Stimulated activated CD4-positive, alpha-beta T cell treated with anti-CD3 and anti-CD28 coated beads, Interleukin-12 subunit alpha, Interleukin-12 subunit beta, amount 100 ng/mL, for 4 hours (primary cell): ENCODE data around the gene KRT85.

ENCODE experiments used
- DNase-seq: peaks from one replicate; pipeline ENCODE4 v3.0.0-alpha.2; 2020

The KRT85 gene

DNA sequence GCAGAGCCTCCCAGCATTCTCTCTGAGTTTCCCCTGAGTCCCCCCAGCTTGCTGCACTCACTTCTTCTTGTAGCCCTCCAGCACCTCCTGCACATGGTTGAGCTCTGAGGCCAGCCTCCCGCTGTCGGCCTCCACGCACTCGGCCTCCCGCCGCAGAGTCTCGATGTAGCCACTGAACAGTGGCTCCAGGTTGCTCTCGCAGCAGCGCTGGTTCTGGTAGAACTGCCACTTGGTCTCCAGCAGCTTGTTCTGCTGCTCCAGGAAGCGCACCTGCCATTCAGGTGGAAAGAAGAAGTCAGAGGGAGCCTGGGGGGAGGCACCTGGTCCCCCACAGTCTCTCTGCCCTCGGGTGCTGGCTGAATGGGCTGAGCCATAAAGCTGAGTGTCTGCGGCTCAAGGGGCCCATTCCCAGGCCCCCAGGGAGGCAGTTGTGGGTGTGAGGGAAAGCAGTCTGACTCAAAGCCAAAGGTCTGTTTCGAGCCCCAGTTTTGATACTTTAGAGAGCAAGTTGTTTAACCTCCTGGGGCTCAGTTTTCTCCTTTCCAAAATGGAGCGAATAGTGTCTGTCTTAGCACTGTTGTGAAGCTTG, 2.3 kb downstream of the KRT85 start:
- DNase-seq = no peak

DNA sequence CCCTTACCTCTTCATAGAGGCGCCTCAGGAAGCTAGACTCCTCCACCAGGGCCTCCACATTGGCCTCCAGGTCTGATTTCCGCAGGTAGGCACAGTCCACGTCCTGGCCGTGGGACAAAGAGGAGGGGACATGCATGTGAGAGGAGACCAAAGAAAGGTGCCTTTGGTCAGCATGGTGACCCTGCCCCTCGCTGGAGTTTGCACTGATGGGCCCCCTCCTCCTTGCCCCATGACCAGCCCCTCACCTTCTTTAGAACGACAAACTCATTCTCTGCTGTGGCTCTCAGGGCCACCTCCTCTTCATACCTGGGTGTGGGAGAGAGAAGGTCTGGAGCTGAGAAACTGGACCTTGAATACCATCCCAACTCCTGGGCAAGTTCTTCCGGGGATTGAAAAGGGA, 3.2 kb downstream of the KRT85 start:
- DNase-seq = no peak

DNA sequence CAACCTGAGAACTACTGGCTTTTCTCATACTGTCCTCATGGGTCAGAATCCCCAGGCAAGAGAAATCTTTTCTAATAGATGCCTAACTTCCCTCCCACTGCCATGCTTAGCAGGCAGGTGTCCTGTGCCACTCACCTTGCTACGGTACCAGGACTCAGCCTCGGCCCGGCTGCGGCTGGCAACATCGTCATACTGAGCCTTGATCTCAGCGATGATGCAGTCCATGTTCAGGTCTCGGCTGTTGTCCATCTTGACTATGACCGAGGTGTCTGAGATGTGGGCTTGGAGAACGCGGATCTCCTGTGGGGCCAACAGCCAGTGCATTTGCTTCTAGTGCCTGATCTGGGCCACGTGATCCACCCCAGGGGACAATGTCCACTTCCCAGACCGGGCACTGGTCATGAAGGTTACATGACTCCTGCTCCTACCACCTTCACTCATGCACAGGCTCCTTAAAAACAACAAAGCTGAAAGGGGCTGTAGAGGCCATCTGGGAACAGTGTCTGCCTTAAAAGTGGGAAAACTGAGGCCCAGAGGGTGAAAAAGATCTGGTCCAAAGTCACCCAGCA, 4.1 kb downstream of the KRT85 start:
- no peak for DNase-seq

DNA sequence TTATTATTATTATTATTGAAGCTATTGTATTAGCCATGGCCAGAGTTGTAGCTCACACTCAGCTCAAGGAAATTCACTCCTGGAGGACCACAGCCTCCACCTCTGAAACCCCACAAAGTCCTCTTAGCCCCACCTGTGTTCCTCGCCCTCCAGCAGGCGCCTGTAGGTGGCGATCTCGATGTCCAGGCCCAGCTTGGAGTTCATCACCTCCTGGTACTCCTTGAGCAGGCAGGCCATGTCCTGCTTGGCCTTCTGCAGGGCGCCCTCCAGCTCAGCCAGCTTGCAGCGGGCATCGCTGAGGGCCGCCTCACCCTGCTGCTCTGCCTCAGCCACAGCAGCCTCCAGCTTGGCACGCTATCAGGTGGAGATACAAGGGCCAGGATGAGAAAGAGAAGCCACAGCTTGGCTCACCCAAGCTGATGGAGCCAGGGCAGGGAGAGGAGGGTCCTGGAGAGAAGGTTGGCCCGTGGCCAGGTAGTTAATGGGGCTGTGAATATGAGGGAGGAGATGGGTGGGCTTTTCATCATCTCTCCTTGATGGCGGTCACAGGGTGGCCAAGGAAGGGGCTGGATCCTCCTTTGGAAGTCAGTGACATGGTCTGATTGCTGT, 5.1 kb downstream of the KRT85 start:
- no peak for DNase-seq

DNA sequence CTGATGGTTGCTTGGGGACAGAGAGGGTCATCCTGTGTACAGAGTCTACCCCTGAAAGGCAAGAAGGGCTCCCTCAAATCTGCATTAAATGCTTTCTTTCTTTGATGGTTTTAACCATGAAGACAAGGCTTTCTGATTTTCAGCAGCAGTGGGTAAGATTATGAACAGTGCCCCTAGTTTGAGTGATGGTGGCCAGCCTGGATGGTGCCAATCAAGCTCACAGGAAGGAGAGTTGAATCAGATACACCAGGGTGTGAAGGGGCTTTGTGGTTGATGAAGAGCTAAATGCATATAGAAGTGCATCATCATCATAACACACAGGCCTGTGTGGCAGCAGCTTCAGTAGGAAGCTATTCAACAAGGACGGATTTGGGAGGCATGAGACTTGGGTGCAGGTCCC, 5.7 kb downstream of the KRT85 start:
- no peak for DNase-seq

DNA sequence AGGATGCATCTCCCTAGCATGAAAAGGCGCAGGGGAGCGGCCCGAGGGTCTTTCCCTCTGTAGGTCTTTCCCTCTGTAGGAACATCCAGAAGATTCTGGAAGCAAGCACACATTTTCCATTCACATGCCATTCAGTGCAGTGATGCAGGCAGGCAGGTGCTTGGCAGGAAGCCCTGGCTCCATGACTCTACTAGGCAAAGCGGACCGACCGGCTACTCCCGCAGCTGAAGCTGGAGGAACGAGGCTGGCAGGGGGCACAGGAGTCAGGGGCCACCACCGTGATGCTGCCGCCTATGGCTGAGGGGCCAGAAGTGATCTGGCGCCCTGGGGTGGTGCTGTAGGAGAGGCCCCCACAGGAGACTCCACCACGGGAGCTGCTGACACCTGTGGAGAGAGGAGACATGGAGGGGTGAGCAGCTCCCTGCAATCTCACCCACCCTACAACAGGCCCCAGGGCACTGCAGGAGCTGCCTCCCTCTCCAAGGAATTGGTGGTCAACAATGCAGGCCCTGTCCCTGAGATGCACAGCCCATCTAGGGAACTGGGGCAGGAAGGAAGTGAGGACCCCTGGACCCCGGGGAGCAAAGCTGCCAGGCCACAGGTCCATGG, 6.5 kb downstream of the KRT85 start:
- DNase-seq = no peak

DNA sequence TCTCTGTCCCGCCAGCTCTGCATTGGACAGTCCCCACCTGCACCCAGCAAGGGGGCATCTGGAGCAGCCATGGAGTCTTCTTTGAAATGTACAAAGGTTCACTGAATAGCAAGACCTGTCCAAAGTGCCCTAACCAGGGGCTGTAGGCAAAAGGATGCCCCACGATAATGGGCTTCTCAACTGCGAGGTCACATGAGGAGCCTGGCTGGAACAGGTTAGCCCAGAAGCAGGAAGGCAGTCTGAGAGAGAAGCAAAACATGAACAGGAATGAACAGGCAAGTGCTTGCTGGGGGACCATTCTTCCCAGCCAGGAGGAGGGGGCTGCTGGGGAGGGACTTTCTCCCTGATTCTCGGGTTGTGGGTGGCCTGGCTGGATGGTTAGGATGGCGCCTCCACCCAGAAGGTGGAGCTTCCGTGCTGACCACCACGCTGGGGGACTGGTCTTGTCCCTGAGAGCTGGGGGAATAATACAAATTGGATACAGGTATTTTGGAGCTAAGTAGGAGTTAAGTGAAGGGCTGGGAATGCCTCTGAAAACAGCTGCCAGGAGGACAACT, 7.1 kb downstream of the KRT85 start:
- no peak for DNase-seq

DNA sequence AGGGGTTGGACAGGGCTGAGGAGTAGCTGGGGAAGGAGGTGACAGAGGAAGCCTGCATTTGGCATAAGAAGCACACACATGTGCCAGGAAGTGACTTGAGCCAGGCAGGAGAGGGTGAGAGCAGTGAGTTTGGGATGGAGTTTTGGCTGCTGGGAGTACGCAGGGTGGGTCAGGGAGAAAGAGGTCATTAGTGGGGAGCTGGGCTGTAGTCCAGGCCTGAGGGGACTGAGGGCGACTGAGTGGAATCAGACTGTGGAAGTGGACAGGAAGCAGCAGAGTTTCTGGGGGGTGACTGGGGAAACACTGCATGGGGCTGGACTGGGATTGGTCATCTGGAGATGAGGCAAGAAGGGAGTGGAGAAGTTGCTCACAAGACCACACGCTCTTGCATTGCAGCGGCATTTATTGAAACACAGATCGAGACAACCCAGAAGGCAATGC, 7.6 kb downstream of the KRT85 start:
- no peak for DNase-seq

DNA sequence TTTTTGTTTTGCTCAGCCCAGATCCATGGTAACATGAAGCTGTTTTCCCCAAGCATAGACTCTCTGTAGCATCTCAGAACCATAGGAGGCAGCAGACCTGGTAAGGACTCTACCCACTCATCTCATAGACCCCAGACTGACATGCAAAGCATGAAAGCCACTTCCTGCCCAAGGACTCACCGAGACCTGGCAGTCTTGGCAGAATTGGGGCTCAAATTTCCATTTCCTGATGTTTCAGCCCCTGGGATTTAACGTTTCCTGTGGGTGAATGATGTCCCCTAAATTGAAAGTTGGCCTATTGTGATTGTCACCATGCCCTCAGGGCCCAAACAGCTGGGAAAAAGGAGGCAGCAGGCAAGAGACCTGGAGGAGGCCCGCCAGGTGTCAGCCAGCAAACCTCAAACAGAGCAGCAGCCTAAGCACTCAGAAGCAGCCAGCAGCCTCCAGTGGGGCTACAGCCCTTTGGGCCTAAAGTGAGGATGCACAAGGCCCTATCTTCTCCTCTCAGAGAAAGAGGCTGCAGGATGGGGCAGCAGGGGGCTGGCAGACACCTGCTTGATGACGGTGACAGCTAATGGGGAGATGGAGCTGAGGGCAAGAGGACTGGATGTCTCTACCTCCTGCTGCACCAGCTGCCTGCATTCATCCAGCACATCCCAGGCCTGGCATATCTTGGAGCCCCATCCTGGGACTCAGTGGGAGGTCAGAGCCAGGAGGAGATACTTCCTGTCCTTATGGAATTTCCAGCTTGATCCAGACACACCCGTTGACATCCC, 8.5 kb downstream of the KRT85 start:
- DNase-seq = no peak

DNA sequence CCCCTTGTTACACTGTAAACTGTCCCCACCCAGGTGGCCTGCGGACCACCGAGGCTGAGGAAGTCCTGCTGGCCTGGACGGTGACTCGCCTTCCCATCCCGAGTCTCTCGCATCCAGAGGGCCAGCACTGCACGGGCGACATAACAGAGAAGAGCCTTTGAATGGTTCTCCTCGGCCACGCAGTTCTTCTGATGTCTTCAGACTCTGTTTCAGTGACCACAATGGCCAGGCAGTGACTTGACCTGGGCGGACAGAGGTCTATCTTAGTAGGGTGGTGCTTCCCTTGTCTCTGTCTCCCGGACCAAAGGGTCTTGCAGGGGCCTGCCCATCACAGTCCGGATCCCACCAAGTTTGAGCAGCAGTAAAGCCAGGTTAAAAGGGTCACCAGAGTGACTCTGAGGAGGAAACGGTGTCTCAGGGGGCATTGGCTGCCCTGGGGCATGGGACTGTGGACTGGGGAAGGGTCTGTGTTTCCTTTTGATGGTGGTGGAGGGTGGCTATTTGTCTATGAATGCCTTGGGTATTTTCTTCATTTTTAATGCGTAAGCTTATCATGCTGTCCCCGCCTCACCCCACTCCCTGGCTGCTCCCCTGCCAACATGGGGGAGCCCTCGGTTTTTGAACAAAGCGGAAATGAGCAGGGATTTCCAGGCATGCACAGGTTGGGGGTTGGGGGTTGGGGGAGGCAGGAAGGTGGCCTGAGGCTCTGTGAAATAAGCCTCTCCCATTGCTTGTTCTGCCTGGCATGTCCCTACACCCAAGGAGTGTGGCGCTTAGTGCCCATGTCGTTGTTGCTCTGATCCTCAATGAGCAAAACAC, 10.3 kb downstream of the KRT85 start:
- DNase-seq = no peak

DNA sequence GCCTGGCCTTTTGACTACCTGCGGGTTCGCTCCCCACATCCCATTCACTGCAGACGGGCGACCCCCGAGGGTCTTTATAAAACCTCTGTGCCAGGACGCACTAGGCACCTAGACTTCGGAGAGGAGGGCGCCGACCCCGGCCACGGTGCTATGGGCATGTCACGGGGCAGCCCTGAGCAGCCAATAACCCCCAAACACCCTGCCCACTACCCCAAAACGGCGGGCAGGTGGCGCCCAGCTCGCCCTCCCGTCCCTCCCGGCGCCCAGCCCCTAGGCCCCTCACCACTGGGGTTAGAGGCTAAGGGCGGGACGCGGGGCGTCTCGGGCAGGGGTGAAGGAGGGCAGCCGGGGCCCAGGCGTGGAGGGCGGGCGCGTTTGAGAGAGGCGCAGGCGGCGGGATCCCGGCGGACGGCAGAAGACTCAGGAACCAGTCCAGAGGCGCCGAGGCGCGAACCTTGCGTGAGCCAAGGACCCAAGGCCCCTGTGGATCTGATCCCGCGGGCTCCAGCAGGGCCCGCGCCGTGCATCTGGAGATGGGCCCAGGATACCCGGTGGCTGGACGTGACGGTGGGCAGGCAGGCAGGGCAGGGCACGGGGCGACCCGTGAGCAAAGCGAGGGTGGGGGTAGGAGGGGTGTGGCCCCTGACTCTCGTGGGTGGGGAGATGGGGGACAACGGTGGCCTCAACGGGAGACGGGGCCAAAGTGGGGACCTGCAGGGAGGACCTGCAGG, 11.1 kb downstream of the KRT85 start:
- DNase-seq = no peak

DNA sequence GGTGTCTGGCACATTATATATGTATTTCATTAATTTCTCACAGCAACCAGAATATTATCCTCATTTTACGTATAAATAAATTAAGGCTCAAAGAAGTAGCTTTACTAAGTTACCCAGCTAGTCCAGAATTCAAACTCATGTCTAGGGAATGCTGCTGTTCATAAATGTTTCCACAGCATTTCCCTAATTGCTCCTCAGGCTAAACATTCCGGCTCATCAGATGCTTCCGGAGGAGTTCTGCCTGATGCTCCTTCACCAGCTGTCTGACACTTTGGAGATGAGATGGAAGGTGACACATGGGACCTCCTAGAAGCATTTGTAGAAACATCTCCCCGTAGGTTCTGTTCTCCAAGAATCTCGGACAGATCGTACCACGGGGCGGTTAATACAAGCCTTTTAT, 12.1 kb downstream of the KRT85 start:
- DNase-seq = no peak

DNA sequence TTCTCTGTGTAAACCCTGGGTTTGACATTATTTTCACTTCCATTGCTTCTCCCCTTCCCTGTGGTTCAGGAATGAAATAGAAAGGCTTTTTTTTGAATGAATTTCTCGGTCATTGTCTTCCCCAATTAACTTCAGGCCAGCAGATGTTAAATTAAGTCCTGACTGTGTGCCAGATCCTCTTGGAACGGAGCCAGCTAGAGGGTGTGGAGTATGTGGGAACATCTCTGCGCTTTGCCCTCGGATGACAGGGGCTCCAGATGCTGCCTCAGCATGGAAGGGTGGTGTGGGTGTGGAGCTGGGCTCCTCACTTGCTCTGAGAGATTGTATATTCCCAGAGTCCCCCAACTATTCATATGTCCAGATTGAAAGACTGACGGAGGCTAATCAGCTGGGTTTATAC, 13.1 kb downstream of the KRT85 start:
- no peak for DNase-seq

DNA sequence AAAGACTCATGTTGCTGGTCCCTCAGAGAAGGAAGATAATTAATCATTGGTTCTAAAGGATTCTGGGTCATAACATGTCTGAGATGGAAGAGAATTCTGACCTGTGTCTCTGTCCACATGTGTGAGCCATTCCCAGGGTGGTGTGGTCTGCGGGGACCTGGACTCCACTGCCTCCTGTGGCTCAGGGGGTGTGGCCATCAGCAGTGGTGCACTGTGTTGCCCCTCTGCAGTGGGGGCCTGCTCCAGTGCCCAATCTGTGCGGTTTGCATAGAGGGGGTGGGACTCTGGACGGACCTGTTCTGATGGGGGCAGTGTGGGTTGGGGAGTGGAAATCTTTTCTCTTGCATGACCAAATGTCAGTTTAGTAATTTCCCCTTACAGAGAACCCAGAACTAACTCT, 13.5 kb downstream of the KRT85 start:
- DNase-seq = no peak

DNA sequence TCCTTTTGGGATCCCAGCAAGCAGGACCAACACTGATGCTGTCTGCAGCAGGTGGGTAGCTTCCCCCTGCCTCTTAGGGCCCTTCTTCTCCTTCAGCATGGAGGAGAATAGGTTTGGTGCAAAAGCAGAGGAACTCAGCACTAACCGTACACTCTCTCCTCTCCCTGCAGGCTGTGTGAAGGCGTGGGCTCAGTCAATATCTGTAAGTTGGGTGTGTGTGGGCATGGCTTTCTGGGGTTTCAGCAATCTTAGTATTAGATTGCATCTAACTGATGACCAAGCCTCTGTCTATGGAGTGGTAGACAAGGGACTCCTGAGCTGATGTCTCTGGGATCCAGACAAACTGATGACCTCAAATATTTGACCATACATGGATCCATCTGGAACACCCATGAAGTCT, 14.3 kb downstream of the KRT85 start:
- no peak for DNase-seq

DNA sequence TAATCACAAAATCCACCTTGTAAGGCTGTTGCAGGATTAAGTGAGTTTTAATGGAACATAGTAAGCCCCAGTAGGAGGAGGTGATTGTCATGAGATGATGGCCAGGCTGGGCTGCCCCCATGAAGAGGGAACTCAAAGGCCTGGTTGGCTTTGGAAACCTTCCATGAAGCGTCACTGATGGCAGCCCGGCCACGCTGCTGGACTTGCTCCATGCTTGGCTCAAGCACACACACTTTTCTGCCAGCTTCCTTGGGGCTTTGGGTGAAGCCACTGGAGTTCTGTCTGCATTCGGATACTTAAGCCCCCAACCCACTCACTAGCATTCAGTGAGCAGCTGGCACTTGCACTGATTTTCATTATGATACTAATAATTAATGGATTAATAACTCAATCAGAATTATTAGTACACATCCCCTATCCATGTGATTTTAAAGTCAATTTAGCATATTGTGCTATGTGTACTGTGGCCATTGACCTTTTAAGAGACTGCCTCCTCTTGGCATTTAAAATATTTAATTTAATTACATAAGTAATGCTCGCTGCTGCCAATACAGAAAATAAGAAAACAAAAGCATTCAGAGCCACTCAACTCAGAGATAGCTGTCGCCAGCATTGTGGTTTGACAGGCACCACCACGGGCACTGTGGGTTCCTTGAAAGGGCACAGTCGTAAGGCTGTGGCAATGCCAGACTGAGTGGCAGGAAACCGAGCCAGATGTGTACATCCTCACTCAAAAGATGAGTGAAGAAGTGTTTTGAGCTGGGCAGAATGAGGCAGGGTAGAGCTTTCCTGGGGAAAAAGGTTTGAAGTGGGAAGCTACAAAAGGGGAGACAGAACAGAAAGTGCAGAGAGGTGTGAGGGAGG, 15.9 kb downstream of the KRT85 start:
- no peak for DNase-seq

DNA sequence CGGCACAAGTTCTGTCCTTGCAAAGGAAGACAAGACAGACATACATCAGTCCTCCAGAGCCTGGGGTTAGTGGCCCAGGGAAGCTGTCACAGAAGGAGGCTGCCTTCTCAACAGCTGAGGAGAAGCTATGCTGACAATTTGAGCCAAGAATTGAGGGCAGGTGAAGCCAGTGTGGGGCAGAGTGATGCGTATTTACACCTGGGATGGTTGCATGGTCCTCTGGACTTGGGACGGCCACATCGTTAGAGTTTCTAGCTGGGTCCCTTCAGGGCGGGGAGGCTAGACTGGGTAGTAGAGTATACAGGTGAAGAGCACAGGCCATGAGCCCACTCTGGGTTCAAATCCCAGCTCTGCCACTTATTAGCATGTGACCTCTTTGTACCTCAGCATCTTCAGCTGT, 16.5 kb downstream of the KRT85 start:
- DNase-seq = no peak

DNA sequence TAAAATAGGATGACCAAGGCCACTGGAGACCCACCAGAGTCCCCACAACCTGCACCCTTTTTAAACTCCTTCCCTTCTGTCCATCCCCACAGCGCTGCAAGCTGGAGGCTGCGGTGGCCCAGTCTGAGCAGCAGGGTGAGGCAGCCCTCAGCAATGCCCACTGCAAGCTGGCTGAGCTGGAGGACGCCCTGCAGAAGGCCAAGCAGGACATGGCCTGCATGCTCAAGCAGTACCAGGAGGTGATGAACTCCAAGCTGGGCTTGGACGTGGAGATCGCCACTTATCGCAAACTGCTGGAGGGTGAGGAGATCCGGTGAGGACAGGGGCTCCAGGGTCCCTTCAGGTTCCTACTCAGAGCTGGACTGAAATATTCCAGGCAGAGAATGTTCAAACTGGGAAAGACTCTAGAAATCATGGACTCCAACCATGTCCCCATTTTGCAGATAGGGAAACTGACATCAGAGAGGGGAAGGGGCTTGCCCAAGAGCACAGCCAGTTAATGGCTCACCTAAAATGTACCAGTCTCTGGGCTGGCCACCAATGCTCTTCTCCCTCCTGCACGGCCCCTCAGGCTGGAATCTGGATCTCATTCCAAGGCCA, 17.2 kb downstream of the KRT85 start:
- no peak for DNase-seq

DNA sequence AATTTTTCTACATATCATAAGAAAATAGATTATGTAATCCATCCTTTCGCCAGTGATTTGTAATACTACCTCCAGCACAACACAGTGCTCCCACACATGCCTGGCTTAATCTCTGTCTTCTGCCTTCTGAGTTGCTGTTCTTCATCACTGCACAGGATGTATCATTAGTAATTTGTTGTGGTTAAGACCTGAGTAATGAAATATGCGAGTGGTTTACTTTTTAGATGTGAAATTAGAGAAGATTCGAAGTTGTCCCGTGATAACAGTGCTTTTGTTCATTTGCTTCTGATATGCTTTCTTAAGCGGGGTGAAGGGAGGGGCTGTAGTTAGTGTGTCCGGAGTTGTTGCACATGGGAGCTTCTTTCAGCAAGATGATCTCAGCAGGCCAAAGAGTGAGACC, 18.1 kb downstream of the KRT85 start:
- DNase-seq = no peak
